ENCODE results near the gene ARHGEF28.

- TF ChIP-seq POLR2AphosphoS5 (IDR thresholded peaks at IDR 0.05; ENCODE audit: low read length): no peak
- TF ChIP-seq NFYB (IDR thresholded peaks at IDR 0.05; ENCODE audit: insufficient read depth, low read depth, low read length): no peak
- no peak; a peak in 1 of 4 replicates for TF ChIP-seq EP300 (IDR thresholded peaks at IDR 0.05; ENCODE audit: borderline replicate concordance in 1 of 2, control insufficient read depth in 1 of 2, low read depth in 2 of 2, low read length in 2 of 2)
- TF ChIP-seq EGR1 (IDR thresholded peaks at IDR 0.05; ENCODE audit: borderline replicate concordance in 1 of 2, low read depth in 2 of 2, low read length in 2 of 2): no peak
- TF ChIP-seq CHD1 (IDR thresholded peaks at IDR 0.05; ENCODE audit: low read depth, low read length): no peak
- no peak for TF ChIP-seq SRF (IDR thresholded peaks at IDR 0.05; ENCODE audit: low read depth in 2 of 2, low read length in 2 of 2)
- no peak for TF ChIP-seq CTCF (IDR thresholded peaks at IDR 0.05 in 2 of 3, conservative IDR thresholded peaks at IDR 0.05 in 1 of 3; ENCODE audit: control insufficient read depth in 2 of 3, extremely low read depth in 1 of 3, insufficient read depth in 1 of 3, low read depth in 3 of 3, low read length in 3 of 3)
- no peak for TF ChIP-seq ZNF217 (IDR thresholded peaks at IDR 0.05)
- no peak for TF ChIP-seq ZZZ3 (IDR thresholded peaks at IDR 0.05; ENCODE audit: control insufficient read depth, insufficient read length, low read depth)
- TF ChIP-seq ZNF274 (IDR thresholded peaks at IDR 0.05; ENCODE audit: insufficient read depth, insufficient read length): no peak
- no peak for TF ChIP-seq ELK1 (IDR thresholded peaks at IDR 0.05; ENCODE audit: low read depth, low read length)
- TF ChIP-seq SUZ12 (IDR thresholded peaks at IDR 0.05; ENCODE audit: unreplicated experiment): no peak
Observed at GRCh38 chr5:73692166-73692640, 66.2 kb downstream of the ARHGEF28 start.

Measured in GM12878 (cell line).